Measurements from ENCODE around the gene MEF2A. TPM values are rescaled to one million over a fixed set of nuclear protein-coding genes. Genes with fewer than 3 reads are reported as not detected.

Gene MEF2A
- total and polyA plus RNA-seq, 8 donors = 9.2 to 24.4 (median 15.9) TPM

DNA sequence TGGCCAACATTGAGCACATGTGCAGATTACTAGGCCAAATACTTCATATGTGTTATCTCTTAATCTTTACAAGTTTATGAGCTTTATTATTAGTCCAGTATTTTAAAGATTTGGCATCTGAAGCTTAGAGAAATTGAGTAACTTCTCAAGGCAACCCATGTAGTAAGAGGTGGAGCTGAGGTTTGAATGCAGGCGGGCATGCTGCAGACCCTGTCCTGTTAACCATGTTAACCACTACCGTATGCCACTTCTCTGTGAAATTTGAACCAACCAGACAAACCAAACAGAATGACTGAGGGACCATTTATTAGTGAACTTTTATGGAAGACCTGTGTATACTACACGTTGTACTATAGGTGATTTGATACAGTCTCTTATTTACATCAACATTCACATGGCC lies 49.7 kb downstream of the MEF2A start:
- FAIRE-seq = no peak
- no peaks in the 10 kb centered on the region for H3K27me3 ChIP-seq
- TF ChIP-seq, protein P1, sequence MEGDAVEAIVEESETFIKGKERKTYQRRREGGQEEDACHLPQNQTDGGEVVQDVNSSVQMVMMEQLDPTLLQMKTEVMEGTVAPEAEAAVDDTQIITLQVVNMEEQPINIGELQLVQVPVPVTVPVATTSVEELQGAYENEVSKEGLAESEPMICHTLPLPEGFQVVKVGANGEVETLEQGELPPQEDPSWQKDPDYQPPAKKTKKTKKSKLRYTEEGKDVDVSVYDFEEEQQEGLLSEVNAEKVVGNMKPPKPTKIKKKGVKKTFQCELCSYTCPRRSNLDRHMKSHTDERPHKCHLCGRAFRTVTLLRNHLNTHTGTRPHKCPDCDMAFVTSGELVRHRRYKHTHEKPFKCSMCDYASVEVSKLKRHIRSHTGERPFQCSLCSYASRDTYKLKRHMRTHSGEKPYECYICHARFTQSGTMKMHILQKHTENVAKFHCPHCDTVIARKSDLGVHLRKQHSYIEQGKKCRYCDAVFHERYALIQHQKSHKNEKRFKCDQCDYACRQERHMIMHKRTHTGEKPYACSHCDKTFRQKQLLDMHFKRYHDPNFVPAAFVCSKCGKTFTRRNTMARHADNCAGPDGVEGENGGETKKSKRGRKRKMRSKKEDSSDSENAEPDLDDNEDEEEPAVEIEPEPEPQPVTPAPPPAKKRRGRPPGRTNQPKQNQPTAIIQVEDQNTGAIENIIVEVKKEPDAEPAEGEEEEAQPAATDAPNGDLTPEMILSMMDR (IDR thresholded peaks at IDR 0.05) = no peak
- H3K27ac ChIP-seq = peak overlapping the region in 1 of 4 donors; percentile 41
- ATAC-seq = no peak
- 96 to 97% methylated on average over 3 of the region's 3 CpGs for WGBS, 2 donors
- no peaks in the 10 kb centered on the region for H3K9me3 ChIP-seq
- intact Hi-C loops (cut with DNase I) = no loop called here
- H3K36me3 ChIP-seq = no peaks in the 10 kb centered on the region
- H3K4me3 ChIP-seq = no peak overlapping the region
- no peak for DNase-seq
- H3K4me1 ChIP-seq = peaks cover 0 to 48% (median 28%) of the 10 kb centered on the region in 3 donors

DNA sequence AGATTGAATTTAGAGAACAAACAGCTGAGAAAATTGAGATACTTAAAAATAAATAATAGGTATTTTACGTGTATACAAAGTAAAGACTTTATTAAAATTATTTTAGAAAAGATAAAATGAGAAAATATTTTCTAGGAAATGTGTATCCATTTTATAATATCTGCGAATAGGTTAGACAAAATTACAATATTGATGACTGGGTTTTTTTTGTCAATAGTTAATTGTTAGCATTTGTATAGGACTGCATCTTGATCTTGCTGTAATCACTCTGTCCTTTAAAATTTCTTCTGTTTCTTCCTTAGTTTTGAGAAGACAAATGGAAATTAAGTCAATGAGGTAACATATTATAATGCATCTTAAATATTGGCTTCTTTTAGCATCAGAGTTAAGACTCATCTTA lies 50.3 kb downstream of the MEF2A start:
- no peaks in the 10 kb centered on the region for H3K9me3 ChIP-seq
- no peaks in the 10 kb centered on the region for H3K36me3 ChIP-seq
- peaks cover 0 to 48% (median 28%) of the 10 kb centered on the region in 3 donors for H3K4me1 ChIP-seq
- no peaks in the 10 kb centered on the region for H3K27me3 ChIP-seq
- intact Hi-C loops (cut with DNase I) = no loop called here
- ATAC-seq (no peak), FAIRE-seq (no peak), DNase-seq (no peak)
- H3K4me3 ChIP-seq = no peak overlapping the region
- no peak overlapping the region for H3K27ac ChIP-seq
- TF ChIP-seq, protein P1 (IDR thresholded peaks at IDR 0.05) = no peak
- 85 to 87% methylated on average over 2 of the region's 2 CpGs for WGBS, 2 donors

GRCh38 chr15:99616773-99617342 lies 51.1 kb downstream of the MEF2A start:
- H3K9me3 ChIP-seq = no peaks in the 10 kb centered on the region
- TF ChIP-seq, protein P1 (IDR thresholded peaks at IDR 0.05) = no peak
- intact Hi-C loops (cut with DNase I) = no loop called here
- H3K4me1 ChIP-seq = peaks cover under 1 to 51% (median 28%) of the 10 kb centered on the region in 3 donors
- DNase-seq = no peak
- WGBS, 2 donors = 79 to 81% methylated on average over 3 of the region's 3 CpGs
- no peaks in the 10 kb centered on the region for H3K27me3 ChIP-seq
- FAIRE-seq = no peak
- ATAC-seq = no peak
- H3K27ac ChIP-seq = no peak overlapping the region
- H3K36me3 ChIP-seq = no peaks in the 10 kb centered on the region
- H3K4me3 ChIP-seq = no peak overlapping the region

DNA sequence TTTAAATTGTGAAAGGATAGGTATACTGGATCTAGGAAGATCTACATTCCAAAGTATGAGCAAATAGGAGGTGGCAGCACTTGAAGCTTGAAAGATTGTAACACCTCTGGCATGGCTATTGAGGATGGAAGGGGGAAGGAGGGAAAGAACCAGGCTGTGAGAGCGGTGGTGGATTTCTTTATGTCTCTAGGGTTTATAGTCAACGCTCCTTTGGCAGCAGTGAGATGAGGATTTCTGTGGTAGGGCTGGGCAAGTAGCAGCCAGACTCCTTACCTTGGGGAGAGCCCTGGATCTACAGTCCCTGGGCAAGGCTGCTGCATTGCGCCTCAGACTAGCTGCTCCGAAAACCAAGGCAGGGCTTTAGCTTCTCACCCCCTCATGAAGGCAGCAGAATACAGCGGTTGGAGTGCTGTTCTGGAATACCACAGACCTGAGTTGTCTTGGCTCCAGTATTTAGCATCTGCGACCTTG lies 53.2 kb downstream of the MEF2A start:
- ATAC-seq (peak; percentile 16 to 55 (median 22)), DNase-seq (no peak), FAIRE-seq (no peak)
- H3K27me3 ChIP-seq = no peaks in the 10 kb centered on the region
- intact Hi-C loops (cut with DNase I) = no loop called here
- no peak overlapping the region for H3K4me3 ChIP-seq
- no peaks in the 10 kb centered on the region for H3K9me3 ChIP-seq
- peaks cover 6 to 42% (median 26%) of the 10 kb centered on the region in 3 donors for H3K4me1 ChIP-seq
- no peaks in the 10 kb centered on the region for H3K36me3 ChIP-seq
- TF ChIP-seq, protein P1 (IDR thresholded peaks at IDR 0.05) = no peak
- no peak overlapping the region for H3K27ac ChIP-seq
- WGBS, 2 donors = 71 to 74% methylated on average over 6 of the region's 6 CpGs

- Histone ChIP-seq H3K36me3 (no peaks in the 10 kb centered on the region), H3K9me3 (no peaks in the 10 kb centered on the region), H3K27me3 (no peaks in the 10 kb centered on the region), H3K4me3 (no peak overlapping the region), H3K4me1 (peaks cover 6 to 35% (median 19%) of the 10 kb centered on the region in 3 donors), H3K27ac (no peak overlapping the region)
- DNase-seq (no peak), FAIRE-seq (no peak), ATAC-seq (peak; percentile 16 to 31 (median 28))
- TF ChIP-seq, protein P1 (IDR thresholded peaks at IDR 0.05) = no peak
- intact Hi-C loops (cut with DNase I) = no loop called here
- 78 to 82% methylated on average over 2 of the region's 2 CpGs for WGBS, 2 donors
Observed at GRCh38 chr15:99619712-99620111, 53.9 kb downstream of the MEF2A start.
